Sigmoid colon (tissue), 4 donors: ENCODE results near the gene KCTD20.

Source experiments
- CTCF ChIP-seq, 4 experiments: fragments of 450-650 bp in 3 of 4; fragments of 200-600 bp in 1 of 4; IDR thresholded peaks; one replicate each; pipeline ENCODE4 v1.5.1; 2016 to 2019; ENCODE audit warnings: antibody characterized with exemption in 4 of 4, mild to moderate bottlenecking in 3 of 4, moderate library complexity in 2 of 4
- EP300 ChIP-seq, 4 donors: sonication (generic); formaldehyde crosslinking; IDR thresholded peaks; one replicate each; pipeline ENCODE4 v1.6.1; 2017; ENCODE audit warnings: antibody characterized with exemption in 4 of 4
- POLR2A ChIP-seq, 2 donors: fragments of 450-650 bp; IDR thresholded peaks; one replicate each; pipeline ENCODE4 v1.6.1; 2016; ENCODE audit warnings: antibody characterized with exemption in 2 of 2, mild to moderate bottlenecking in 2 of 2, moderate library complexity in 2 of 2
- POLR2AphosphoS5 ChIP-seq, 4 donors: sonication (generic); formaldehyde crosslinking; IDR thresholded peaks; one replicate each; pipeline ENCODE4 v1.6.1; 2017; ENCODE audit warnings: antibody characterized with exemption in 4 of 4

DNA sequence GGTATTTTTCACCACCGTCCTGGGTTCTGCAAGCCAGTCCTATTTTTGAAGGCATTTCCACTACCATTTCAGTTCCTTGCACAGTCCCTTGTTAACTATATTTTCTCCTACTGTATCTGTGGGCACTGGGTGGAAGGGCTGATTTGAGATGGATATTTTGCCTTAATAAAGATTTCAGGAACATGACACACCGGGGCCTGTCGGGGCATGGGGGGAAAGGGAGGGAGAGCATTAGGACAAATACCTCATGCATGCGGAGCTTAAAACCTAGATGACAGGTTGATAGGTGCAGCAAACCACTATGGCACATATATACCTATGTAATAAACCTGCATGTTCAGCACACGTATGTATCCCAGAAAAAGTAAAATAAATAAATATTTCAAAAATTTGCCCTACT is 82.1 kb downstream of the KCTD20 start:
- TF ChIP-seq CTCF (IDR thresholded peaks at IDR 0.05) (no peak), EP300 (IDR thresholded peaks at IDR 0.05) (no peak), POLR2AphosphoS5 (IDR thresholded peaks at IDR 0.05) (no peak), POLR2A (IDR thresholded peaks at IDR 0.05) (no peak)
